Measurements from ENCODE around the gene ARHGAP8.

GRCh38 chr22:44714703-44715350 lies 37.5 kb upstream of the ARHGAP8 start:
- TF ChIP-seq, protein P1, sequence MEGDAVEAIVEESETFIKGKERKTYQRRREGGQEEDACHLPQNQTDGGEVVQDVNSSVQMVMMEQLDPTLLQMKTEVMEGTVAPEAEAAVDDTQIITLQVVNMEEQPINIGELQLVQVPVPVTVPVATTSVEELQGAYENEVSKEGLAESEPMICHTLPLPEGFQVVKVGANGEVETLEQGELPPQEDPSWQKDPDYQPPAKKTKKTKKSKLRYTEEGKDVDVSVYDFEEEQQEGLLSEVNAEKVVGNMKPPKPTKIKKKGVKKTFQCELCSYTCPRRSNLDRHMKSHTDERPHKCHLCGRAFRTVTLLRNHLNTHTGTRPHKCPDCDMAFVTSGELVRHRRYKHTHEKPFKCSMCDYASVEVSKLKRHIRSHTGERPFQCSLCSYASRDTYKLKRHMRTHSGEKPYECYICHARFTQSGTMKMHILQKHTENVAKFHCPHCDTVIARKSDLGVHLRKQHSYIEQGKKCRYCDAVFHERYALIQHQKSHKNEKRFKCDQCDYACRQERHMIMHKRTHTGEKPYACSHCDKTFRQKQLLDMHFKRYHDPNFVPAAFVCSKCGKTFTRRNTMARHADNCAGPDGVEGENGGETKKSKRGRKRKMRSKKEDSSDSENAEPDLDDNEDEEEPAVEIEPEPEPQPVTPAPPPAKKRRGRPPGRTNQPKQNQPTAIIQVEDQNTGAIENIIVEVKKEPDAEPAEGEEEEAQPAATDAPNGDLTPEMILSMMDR (CRISPR knock-in tag; IDR thresholded peaks at IDR 0.05): no peak
- no peak for TF ChIP-seq PAXIP1 (CRISPR knock-in tag; conservative IDR thresholded peaks at IDR 0.05)
- TF ChIP-seq NR2F2 (IDR thresholded peaks at IDR 0.05; ENCODE audit: borderline replicate concordance, low read depth): no peak
- no peak for TF ChIP-seq EZH2 (conservative IDR thresholded peaks at IDR 0.05; ENCODE audit: low read depth, low read length)
- no peak for TF ChIP-seq POGZ (CRISPR knock-in tag; IDR thresholded peaks at IDR 0.05)
- TF ChIP-seq MAFF (IDR thresholded peaks at IDR 0.05; ENCODE audit: low read depth, low read length): no peak
- TF ChIP-seq PHF5A (CRISPR knock-in tag; IDR thresholded peaks at IDR 0.05; ENCODE audit: low read depth, unreplicated experiment): no peak
- no peak for TF ChIP-seq POLR2A (IDR thresholded peaks at IDR 0.05; ENCODE audit: insufficient read depth in 1 of 2, low read depth in 2 of 2, low read length in 2 of 2)
